Osteoblast (primary cell): ENCODE measurements around the gene LORICRIN. TPM values are rescaled to one million over a fixed set of nuclear protein-coding genes. Genes with fewer than 3 reads are reported as not detected.

Experiments used
- DNase-seq: peaks from one replicate; pipeline ENCODE4 v3.0.0; 2011; ENCODE audit warnings: low spot score, mixed read lengths; ENCODE audit not compliant: insufficient read length; ENCODE audit errors: missing footprints
- H2AFZ ChIP-seq: 2 replicates; pipeline ENCODE4 v1.6.0; 2011; ENCODE audit warnings: mild to moderate bottlenecking, low read length
- H3K27ac ChIP-seq: 2 replicates; pipeline ENCODE4 v1.5.1; 2011; ENCODE audit warnings: mild to moderate bottlenecking, low read depth, low read length, moderate library complexity
- H3K27me3 ChIP-seq: 2 replicates; pipeline ENCODE4 v1.6.0; 2012; ENCODE audit warnings: mild to moderate bottlenecking, control low read depth, inconsistent platforms, low read length, moderate library complexity; ENCODE audit not compliant: insufficient read depth
- H3K36me3 ChIP-seq: 2 replicates; pipeline ENCODE4 v1.5.1; 2011; ENCODE audit warnings: mild to moderate bottlenecking, low read length, control low read depth, moderate library complexity; ENCODE audit not compliant: insufficient read depth
- H3K4me1 ChIP-seq: 2 replicates; pipeline ENCODE4 v1.5.1; 2011; ENCODE audit warnings: mild to moderate bottlenecking, low read length, control low read depth, moderate library complexity; ENCODE audit not compliant: insufficient read depth
- H3K4me2 ChIP-seq: 2 replicates; pipeline ENCODE4 v1.6.0; 2011; ENCODE audit warnings: mild to moderate bottlenecking, low read length; ENCODE audit not compliant: insufficient read depth
- H3K4me3 ChIP-seq: fragments of 200-600 bp; sonication (generic); 3 replicates; pipeline ENCODE4 v1.5.1; 2012; ENCODE audit warnings: mild to moderate bottlenecking, low read length, inconsistent platforms; ENCODE audit not compliant: insufficient read depth
- H3K79me2 ChIP-seq: 2 replicates; pipeline ENCODE4 v1.6.0; 2012; ENCODE audit warnings: mild to moderate bottlenecking, low read length, control low read depth, inconsistent platforms; ENCODE audit not compliant: insufficient read depth
- H3K9me3 ChIP-seq: 2 replicates; pipeline ENCODE4 v1.5.1; 2011; ENCODE audit warnings: low read depth, low read length, control low read depth
- H4K20me1 ChIP-seq: 2 replicates; pipeline ENCODE4 v1.6.0; 2012; ENCODE audit warnings: mild to moderate bottlenecking, low read length, control low read depth; ENCODE audit not compliant: insufficient read depth
- CTCF ChIP-seq: IDR thresholded peaks from 2 replicates; pipeline ENCODE4 v1.5.1; 2011; ENCODE audit warnings: mild to moderate bottlenecking, low read depth, low read length, moderate library complexity; ENCODE audit errors: extremely low read depth
- total RNA-seq: library from RNA; depleted of rRNA; stranded (reverse); fragments of >200 nt; gene quantifications from 2 replicates; pipeline ENCODE4 v1.2.3, GENCODE V29; 2012

Gene LORICRIN
- total RNA-seq, 1 donor = not detected

- no peak overlapping the region for H3K4me3 ChIP-seq
- H2AFZ ChIP-seq = no peak overlapping the region
- H3K79me2 ChIP-seq = no peaks in the 10 kb centered on the region
- H3K36me3 ChIP-seq = no peaks in the 10 kb centered on the region
- H3K27ac ChIP-seq = no peak overlapping the region
- DNase-seq = no peak
- no peaks in the 10 kb centered on the region for H3K27me3 ChIP-seq
- no peaks in the 10 kb centered on the region for H3K4me1 ChIP-seq
- H4K20me1 ChIP-seq = no peaks in the 10 kb centered on the region
- TF ChIP-seq CTCF = no peak
- H3K4me2 ChIP-seq = no peak overlapping the region
- H3K9me3 ChIP-seq = no peaks in the 10 kb centered on the region
Measured at GRCh38 chr1:153231785-153232184, 27.7 kb upstream of the LORICRIN start.

GRCh38 chr1:153232553-153232952, 26.9 kb upstream of the LORICRIN start:
- Histone ChIP-seq H3K4me1 (no peaks in the 10 kb centered on the region), H3K27me3 (no peaks in the 10 kb centered on the region), H4K20me1 (no peaks in the 10 kb centered on the region), H2AFZ (no peak overlapping the region), H3K27ac (no peak overlapping the region), H3K79me2 (no peaks in the 10 kb centered on the region), H3K4me2 (no peak overlapping the region), H3K36me3 (no peaks in the 10 kb centered on the region), H3K9me3 (no peaks in the 10 kb centered on the region), H3K4me3 (no peak overlapping the region)
- no peak for DNase-seq
- no peak for TF ChIP-seq CTCF

GRCh38 chr1:153233448-153233847, 26.0 kb upstream of the LORICRIN start:
- H4K20me1 ChIP-seq = no peaks in the 10 kb centered on the region
- H2AFZ ChIP-seq = no peak overlapping the region

GRCh38 chr1:153238527-153238926, 21.0 kb upstream of the LORICRIN start:
- H3K4me2 ChIP-seq = no peak overlapping the region
- no peaks in the 10 kb centered on the region for H3K9me3 ChIP-seq
- no peaks in the 10 kb centered on the region for H3K36me3 ChIP-seq
- no peaks in the 10 kb centered on the region for H4K20me1 ChIP-seq
- no peak overlapping the region for H2AFZ ChIP-seq
- no peaks in the 10 kb centered on the region for H3K4me1 ChIP-seq
- DNase-seq = no peak
- no peak overlapping the region for H3K4me3 ChIP-seq
- H3K79me2 ChIP-seq = no peaks in the 10 kb centered on the region
- H3K27ac ChIP-seq = no peak overlapping the region
- H3K27me3 ChIP-seq = no peaks in the 10 kb centered on the region
- peak; percentile 6 for TF ChIP-seq CTCF

More at GRCh38 chr1:153233448-153233847, 26.0 kb upstream of the LORICRIN start:
- Histone ChIP-seq H3K4me2 (no peak overlapping the region), H3K36me3 (no peaks in the 10 kb centered on the region), H3K27me3 (no peaks in the 10 kb centered on the region), H3K9me3 (no peaks in the 10 kb centered on the region), H3K79me2 (no peaks in the 10 kb centered on the region), H3K4me3 (no peak overlapping the region), H3K27ac (no peak overlapping the region), H3K4me1 (no peaks in the 10 kb centered on the region)
- TF ChIP-seq CTCF = no peak
- no peak for DNase-seq
